Fibroblast of lung (primary cell): Measurements from ENCODE around the gene MUSK. TPM values are rescaled to one million over a fixed set of nuclear protein-coding genes. Genes with fewer than 3 reads are reported as not detected.
"Not testable (repeated sequence)": the region's sequence is repeated elsewhere in the genome, so short reads cannot be mapped to it uniquely, and the experiment has no call there.

Experiments used
- DNase-seq, 2 donors: peaks; one replicate each; pipeline versions ENCODE4 v3.0.0 to v3.0.0-alpha.2; 2010; ENCODE audit warnings: low read depth in 2 of 2
- H2AFZ ChIP-seq: 2 replicates; pipeline ENCODE4 v1.5.1; 2012; ENCODE audit warnings: low read length, control low read depth, inconsistent platforms
- H3K27ac ChIP-seq: 2 replicates; pipeline ENCODE4 v1.5.1; 2011; ENCODE audit warnings: low read length, control low read depth; ENCODE audit not compliant: insufficient read depth
- H3K27me3 ChIP-seq: 2 replicates; pipeline ENCODE4 v1.5.1; 2011; ENCODE audit warnings: mild to moderate bottlenecking, low read length; ENCODE audit not compliant: control insufficient read depth, insufficient read depth
- H3K36me3 ChIP-seq: 2 replicates; pipeline ENCODE4 v1.5.1; 2011; ENCODE audit warnings: low read length; ENCODE audit not compliant: control insufficient read depth, insufficient read depth
- H3K4me1 ChIP-seq: 2 replicates; pipeline ENCODE4 v1.5.1; 2011; ENCODE audit warnings: low read length; ENCODE audit not compliant: control insufficient read depth, insufficient read depth; ENCODE audit errors: extremely low read depth
- H3K4me2 ChIP-seq: 2 replicates; pipeline ENCODE4 v1.5.1; 2011; ENCODE audit warnings: low read length, control low read depth; ENCODE audit not compliant: insufficient read depth; ENCODE audit errors: extremely low read depth
- H3K4me3 ChIP-seq, 4 experiments: fragments of 200-600 bp in 1 of 4; sonication (generic) in 1 of 4; replicated peaks in 1 of 4; 2 replicates each; pipeline ENCODE4 v1.5.1; 2011 to 2016; ENCODE audit warnings: low read length in 4 of 4, low read depth in 3 of 4, mild to moderate bottlenecking in 3 of 4, control low read depth in 2 of 4, inconsistent platforms in 1 of 4, mixed read lengths in 1 of 4; ENCODE audit not compliant: insufficient read depth in 1 of 4; ENCODE audit errors: control extremely low read depth in 1 of 4
- H3K79me2 ChIP-seq: 2 replicates; pipeline ENCODE4 v1.5.1; 2012; ENCODE audit warnings: mild to moderate bottlenecking, low read length, inconsistent platforms; ENCODE audit not compliant: control insufficient read depth, insufficient read depth
- H3K9ac ChIP-seq: 2 replicates; pipeline ENCODE4 v1.5.1; 2011; ENCODE audit warnings: mild to moderate bottlenecking, low read length, control low read depth; ENCODE audit not compliant: insufficient read depth
- H3K9me3 ChIP-seq: 2 replicates; pipeline ENCODE4 v1.5.1; 2012; ENCODE audit warnings: low read depth, low read length; ENCODE audit not compliant: control insufficient read depth, insufficient read depth
- H4K20me1 ChIP-seq: 2 replicates; pipeline ENCODE4 v1.5.1; 2011; ENCODE audit warnings: low read length; ENCODE audit not compliant: control insufficient read depth, insufficient read depth; ENCODE audit errors: extremely low read depth
- EZH2 ChIP-seq: IDR thresholded peaks from 2 replicates; pipeline ENCODE4 v1.5.1; 2012; ENCODE audit warnings: low read length, control low read depth, mild to moderate bottlenecking; ENCODE audit errors: missing control alignments
- polyA plus RNA-seq, 2 donors: library from polyadenylated mRNA; depleted of rRNA in 1 of 2; stranded (reverse) in 1 of 2; unstranded in 1 of 2; fragments of >200 nt; gene quantifications; 2 replicates each; pipeline ENCODE4 v1.2.1, GENCODE V29; 2011 to 2012; ENCODE audit warnings: missing spikeins in 1 of 2
- total RNA-seq: library from RNA; depleted of rRNA; stranded (reverse); fragments of >200 nt; gene quantifications from 2 replicates; pipeline ENCODE4 v1.2.1, GENCODE V29; 2014
- TF ChIP-seq, protein P1 (sequence below), 2 donors: IDR thresholded peaks in 1 of 2; conservative IDR thresholded peaks in 1 of 2; 1 replicate in 1 of 2; 2 replicates in 1 of 2; pipeline ENCODE4 v1.5.1; 2011 to 2012; ENCODE audit warnings: low read length in 2 of 2, control low read depth in 1 of 2, inconsistent platforms in 1 of 2, low read depth in 1 of 2, mild to moderate bottlenecking in 1 of 2

Gene MUSK
- total and polyA plus RNA-seq, 2 donors (not counting 1 experiment from before 2014, with no cell fraction given) = 0.31 to 0.66 TPM

DNA sequence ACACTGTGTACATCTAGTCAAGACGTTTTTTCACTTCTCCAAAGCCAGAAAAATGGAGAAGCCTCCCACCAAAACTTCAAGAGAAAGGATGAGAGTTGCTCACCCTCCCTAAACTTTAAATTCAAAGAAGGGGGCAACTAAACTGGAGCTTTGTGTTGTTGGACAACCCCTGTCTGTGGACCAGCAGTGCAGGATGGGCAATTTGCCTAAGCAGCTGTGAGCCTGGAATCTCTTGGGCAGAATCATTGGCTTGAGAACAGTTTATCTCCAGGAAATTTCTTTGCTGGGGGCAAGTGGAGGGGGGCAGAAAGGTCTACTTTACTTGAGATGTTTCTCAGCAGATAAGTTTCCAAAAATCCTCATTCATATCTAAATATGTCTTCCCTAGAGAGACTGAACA is 151.8 kb downstream of the MUSK start:
- no peaks in the 10 kb centered on the region for H3K9me3 ChIP-seq
- H3K27me3 ChIP-seq = no peaks in the 10 kb centered on the region
- H3K27ac ChIP-seq = no peak overlapping the region
- no peak overlapping the region for H3K9ac ChIP-seq
- no peaks in the 10 kb centered on the region for H3K36me3 ChIP-seq
- no peak for TF ChIP-seq EZH2
- TF ChIP-seq, protein P1, sequence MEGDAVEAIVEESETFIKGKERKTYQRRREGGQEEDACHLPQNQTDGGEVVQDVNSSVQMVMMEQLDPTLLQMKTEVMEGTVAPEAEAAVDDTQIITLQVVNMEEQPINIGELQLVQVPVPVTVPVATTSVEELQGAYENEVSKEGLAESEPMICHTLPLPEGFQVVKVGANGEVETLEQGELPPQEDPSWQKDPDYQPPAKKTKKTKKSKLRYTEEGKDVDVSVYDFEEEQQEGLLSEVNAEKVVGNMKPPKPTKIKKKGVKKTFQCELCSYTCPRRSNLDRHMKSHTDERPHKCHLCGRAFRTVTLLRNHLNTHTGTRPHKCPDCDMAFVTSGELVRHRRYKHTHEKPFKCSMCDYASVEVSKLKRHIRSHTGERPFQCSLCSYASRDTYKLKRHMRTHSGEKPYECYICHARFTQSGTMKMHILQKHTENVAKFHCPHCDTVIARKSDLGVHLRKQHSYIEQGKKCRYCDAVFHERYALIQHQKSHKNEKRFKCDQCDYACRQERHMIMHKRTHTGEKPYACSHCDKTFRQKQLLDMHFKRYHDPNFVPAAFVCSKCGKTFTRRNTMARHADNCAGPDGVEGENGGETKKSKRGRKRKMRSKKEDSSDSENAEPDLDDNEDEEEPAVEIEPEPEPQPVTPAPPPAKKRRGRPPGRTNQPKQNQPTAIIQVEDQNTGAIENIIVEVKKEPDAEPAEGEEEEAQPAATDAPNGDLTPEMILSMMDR (conservative IDR thresholded peaks at IDR 0.05 in 1 of 2, IDR thresholded peaks at IDR 0.05 in 1 of 2; ENCODE audit: low read depth in 1 of 2, low read length in 2 of 2) = no peak
- H3K79me2 ChIP-seq = no peaks in the 10 kb centered on the region
- DNase-seq = no peak
- H3K4me2 ChIP-seq = no peak overlapping the region
- no peaks in the 10 kb centered on the region for H3K4me1 ChIP-seq
- no peaks in the 10 kb centered on the region for H4K20me1 ChIP-seq
- H3K4me3 ChIP-seq = no peak overlapping the region
- no peak overlapping the region for H2AFZ ChIP-seq

DNA sequence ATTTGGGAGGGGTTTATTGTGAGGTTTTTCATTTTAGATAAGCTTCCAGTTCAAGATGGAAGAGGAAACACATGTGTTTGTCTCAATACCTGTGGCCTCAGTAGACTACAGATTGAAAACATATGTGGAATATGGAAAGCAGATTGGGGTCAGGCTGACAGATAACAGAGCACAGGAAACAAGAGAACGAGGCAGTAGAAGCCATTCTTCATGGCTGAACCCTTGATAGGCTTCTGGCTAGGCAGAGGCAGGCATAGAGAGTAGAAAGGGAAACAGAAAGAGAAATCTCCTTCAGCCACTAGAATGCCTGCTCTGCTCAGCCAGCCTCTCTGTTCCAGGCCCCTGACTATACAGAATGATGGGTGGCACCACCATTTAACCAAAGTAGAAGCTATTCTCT is 152.5 kb downstream of the MUSK start:
- no peak overlapping the region for H3K4me2 ChIP-seq
- no peak overlapping the region for H2AFZ ChIP-seq
- no peaks in the 10 kb centered on the region for H3K79me2 ChIP-seq
- H3K27me3 ChIP-seq = no peaks in the 10 kb centered on the region
- TF ChIP-seq EZH2 = no peak
- TF ChIP-seq, protein P1 (conservative IDR thresholded peaks at IDR 0.05 in 1 of 2, IDR thresholded peaks at IDR 0.05 in 1 of 2; ENCODE audit: low read depth in 1 of 2, low read length in 2 of 2) = no peak
- H3K4me1 ChIP-seq = no peaks in the 10 kb centered on the region
- H3K4me3 ChIP-seq = no peak overlapping the region
- H3K36me3 ChIP-seq = no peaks in the 10 kb centered on the region
- no peak overlapping the region for H3K9ac ChIP-seq
- no peak overlapping the region for H3K27ac ChIP-seq
- H3K9me3 ChIP-seq = no peaks in the 10 kb centered on the region
- H4K20me1 ChIP-seq = no peaks in the 10 kb centered on the region
- DNase-seq = no peak

DNA sequence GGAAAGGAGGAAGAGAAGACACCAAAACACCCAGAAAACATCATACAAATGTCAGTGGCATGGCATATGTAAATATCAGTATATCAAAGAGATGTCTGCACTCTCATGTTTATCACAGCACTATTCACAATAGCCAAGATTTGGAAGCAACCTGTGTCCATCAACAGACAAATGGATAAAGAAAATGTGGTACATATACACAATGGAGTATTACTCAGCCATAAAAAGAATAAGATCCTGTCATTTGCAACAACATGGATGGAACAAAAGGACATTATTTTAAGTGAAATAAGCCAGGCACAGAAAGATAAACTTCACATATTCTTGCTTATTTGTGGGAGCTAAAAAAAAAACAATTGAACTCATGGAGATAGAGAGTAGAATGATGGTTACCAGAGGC is 156.5 kb downstream of the MUSK start:
- not testable (repeated sequence) for H3K4me2 ChIP-seq, H3K9ac ChIP-seq, H3K4me3 ChIP-seq, H3K27me3 ChIP-seq, H3K36me3 ChIP-seq, H3K79me2 ChIP-seq, H2AFZ ChIP-seq, H4K20me1 ChIP-seq, H3K27ac ChIP-seq, H3K9me3 ChIP-seq, DNase-seq, H3K4me1 ChIP-seq
